Measurements from ENCODE around the gene TAF6.

DNA sequence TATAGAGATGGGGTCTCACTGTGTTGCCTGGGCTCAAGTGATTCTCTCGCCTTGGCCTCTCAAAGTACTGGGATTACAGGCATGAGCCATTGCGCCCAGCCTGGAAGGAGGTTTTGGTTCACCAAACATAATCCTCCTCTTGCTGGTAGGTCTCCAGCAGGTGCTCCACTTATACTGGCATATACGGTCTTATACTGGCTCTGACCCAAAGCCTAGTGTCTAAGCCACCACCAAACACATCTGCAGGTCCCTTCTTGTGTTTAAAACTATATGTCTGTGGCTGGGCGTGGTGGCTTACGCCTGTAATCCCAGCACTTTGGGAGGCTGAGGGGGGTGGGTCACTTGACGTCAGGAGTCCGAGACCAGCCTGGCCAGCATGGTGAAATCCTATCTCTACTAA lies 13.0 kb upstream of the TAF6 start:
- TF ChIP-seq, protein P1, sequence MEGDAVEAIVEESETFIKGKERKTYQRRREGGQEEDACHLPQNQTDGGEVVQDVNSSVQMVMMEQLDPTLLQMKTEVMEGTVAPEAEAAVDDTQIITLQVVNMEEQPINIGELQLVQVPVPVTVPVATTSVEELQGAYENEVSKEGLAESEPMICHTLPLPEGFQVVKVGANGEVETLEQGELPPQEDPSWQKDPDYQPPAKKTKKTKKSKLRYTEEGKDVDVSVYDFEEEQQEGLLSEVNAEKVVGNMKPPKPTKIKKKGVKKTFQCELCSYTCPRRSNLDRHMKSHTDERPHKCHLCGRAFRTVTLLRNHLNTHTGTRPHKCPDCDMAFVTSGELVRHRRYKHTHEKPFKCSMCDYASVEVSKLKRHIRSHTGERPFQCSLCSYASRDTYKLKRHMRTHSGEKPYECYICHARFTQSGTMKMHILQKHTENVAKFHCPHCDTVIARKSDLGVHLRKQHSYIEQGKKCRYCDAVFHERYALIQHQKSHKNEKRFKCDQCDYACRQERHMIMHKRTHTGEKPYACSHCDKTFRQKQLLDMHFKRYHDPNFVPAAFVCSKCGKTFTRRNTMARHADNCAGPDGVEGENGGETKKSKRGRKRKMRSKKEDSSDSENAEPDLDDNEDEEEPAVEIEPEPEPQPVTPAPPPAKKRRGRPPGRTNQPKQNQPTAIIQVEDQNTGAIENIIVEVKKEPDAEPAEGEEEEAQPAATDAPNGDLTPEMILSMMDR (IDR thresholded peaks at IDR 0.05): no peak
- TF ChIP-seq POLR2A (IDR thresholded peaks at IDR 0.05): no peak
- TF ChIP-seq POLR2AphosphoS5 (IDR thresholded peaks at IDR 0.05): no peak
- no peak for TF ChIP-seq EP300 (IDR thresholded peaks at IDR 0.05; ENCODE audit: low read depth)

Data from transverse colon (tissue), 4 donors.